ENCODE data around the gene RIC1.
"Not testable (repeated sequence)": the region's sequence is repeated elsewhere in the genome, so short reads cannot be mapped to it uniquely, and the experiment has no call there.

Gene RIC1, protein sequence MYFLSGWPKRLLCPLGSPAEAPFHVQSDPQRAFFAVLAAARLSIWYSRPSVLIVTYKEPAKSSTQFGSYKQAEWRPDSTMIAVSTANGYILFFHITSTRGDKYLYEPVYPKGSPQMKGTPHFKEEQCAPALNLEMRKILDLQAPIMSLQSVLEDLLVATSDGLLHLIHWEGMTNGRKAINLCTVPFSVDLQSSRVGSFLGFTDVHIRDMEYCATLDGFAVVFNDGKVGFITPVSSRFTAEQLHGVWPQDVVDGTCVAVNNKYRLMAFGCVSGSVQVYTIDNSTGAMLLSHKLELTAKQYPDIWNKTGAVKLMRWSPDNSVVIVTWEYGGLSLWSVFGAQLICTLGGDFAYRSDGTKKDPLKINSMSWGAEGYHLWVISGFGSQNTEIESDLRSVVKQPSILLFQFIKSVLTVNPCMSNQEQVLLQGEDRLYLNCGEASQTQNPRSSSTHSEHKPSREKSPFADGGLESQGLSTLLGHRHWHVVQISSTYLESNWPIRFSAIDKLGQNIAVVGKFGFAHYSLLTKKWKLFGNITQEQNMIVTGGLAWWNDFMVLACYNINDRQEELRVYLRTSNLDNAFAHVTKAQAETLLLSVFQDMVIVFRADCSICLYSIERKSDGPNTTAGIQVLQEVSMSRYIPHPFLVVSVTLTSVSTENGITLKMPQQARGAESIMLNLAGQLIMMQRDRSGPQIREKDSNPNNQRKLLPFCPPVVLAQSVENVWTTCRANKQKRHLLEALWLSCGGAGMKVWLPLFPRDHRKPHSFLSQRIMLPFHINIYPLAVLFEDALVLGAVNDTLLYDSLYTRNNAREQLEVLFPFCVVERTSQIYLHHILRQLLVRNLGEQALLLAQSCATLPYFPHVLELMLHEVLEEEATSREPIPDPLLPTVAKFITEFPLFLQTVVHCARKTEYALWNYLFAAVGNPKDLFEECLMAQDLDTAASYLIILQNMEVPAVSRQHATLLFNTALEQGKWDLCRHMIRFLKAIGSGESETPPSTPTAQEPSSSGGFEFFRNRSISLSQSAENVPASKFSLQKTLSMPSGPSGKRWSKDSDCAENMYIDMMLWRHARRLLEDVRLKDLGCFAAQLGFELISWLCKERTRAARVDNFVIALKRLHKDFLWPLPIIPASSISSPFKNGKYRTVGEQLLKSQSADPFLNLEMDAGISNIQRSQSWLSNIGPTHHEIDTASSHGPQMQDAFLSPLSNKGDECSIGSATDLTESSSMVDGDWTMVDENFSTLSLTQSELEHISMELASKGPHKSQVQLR (N-terminal part only)

GRCh38 chr9:5628530-5629311 lies at the start of gene RIC1:
RIC1 (plus strand) TSS chr9:5629107; CDS start chr9:5629310, 203 bp downstream.
- no peaks in the 10 kb centered on the region for H3K9me3 ChIP-seq (ENCODE audit: control insufficient read depth in 2 of 2, low read length in 2 of 2)
- H3K27me3 ChIP-seq (ENCODE audit: control insufficient read depth in 1 of 2, insufficient read depth in 2 of 2, low read length in 2 of 2): no peaks in the 10 kb centered on the region
- H3K36me3 ChIP-seq (ENCODE audit: control insufficient read depth in 2 of 2, insufficient read depth in 2 of 2, low read length in 2 of 2): no peaks in the 10 kb centered on the region
- peaks cover 10% of the 10 kb centered on the region for H3K4me1 ChIP-seq (ENCODE audit: control insufficient read depth, insufficient read depth, low read length)
- peak within 1 kb of the TSS; percentile 86 to 91 for H3K4me3 ChIP-seq (ENCODE audit: low read length in 2 of 2)
- peak within 1 kb of the TSS; percentile 86 for H3K27ac ChIP-seq (ENCODE audit: low read length)
- peak within 1 kb of the TSS; percentile 74 to 84 for H3K9ac ChIP-seq (ENCODE audit: low read length in 2 of 2)

- H3K27ac ChIP-seq (ENCODE audit: low read length): no peak overlapping the region
- H3K9ac ChIP-seq (ENCODE audit: low read length in 2 of 2): no peak overlapping the region
- H3K27me3 ChIP-seq (ENCODE audit: control insufficient read depth in 1 of 2, insufficient read depth in 2 of 2, low read length in 2 of 2): no peaks in the 10 kb centered on the region
- H3K36me3 ChIP-seq (ENCODE audit: control insufficient read depth in 2 of 2, insufficient read depth in 2 of 2, low read length in 2 of 2): no peaks in the 10 kb centered on the region
- no peaks in the 10 kb centered on the region for H3K4me1 ChIP-seq (ENCODE audit: control insufficient read depth, insufficient read depth, low read length)
- H3K4me3 ChIP-seq (ENCODE audit: low read length in 2 of 2): no peak overlapping the region
- no peaks in the 10 kb centered on the region for H3K9me3 ChIP-seq (ENCODE audit: control insufficient read depth in 2 of 2, low read length in 2 of 2)
Measured at GRCh38 chr9:5579881-5580280, 49.0 kb upstream of the RIC1 start.

GRCh38 chr9:5580650-5581049 lies 48.3 kb upstream of the RIC1 start:
- no peaks in the 10 kb centered on the region for H3K27me3 ChIP-seq (ENCODE audit: control insufficient read depth in 1 of 2, insufficient read depth in 2 of 2, low read length in 2 of 2)

GRCh38 chr9:5581706-5582105 lies 47.2 kb upstream of the RIC1 start:
- H3K9me3 ChIP-seq (ENCODE audit: control insufficient read depth in 2 of 2, low read length in 2 of 2); H3K4me3 ChIP-seq (ENCODE audit: low read length in 2 of 2); H3K9ac ChIP-seq (ENCODE audit: low read length in 2 of 2); H3K4me1 ChIP-seq (ENCODE audit: control insufficient read depth, insufficient read depth, low read length); H3K36me3 ChIP-seq (ENCODE audit: control insufficient read depth in 2 of 2, insufficient read depth in 2 of 2, low read length in 2 of 2); H3K27ac ChIP-seq (ENCODE audit: low read length); H3K27me3 ChIP-seq (ENCODE audit: control insufficient read depth in 1 of 2, insufficient read depth in 2 of 2, low read length in 2 of 2): not testable (repeated sequence)

More at GRCh38 chr9:5580650-5581049, 48.3 kb upstream of the RIC1 start:
- no peak overlapping the region for H3K9ac ChIP-seq (ENCODE audit: low read length in 2 of 2)
- H3K27ac ChIP-seq (ENCODE audit: low read length): no peak overlapping the region
- H3K4me1 ChIP-seq (ENCODE audit: control insufficient read depth, insufficient read depth, low read length): no peaks in the 10 kb centered on the region
- H3K36me3 ChIP-seq (ENCODE audit: control insufficient read depth in 2 of 2, insufficient read depth in 2 of 2, low read length in 2 of 2): no peaks in the 10 kb centered on the region
- H3K9me3 ChIP-seq (ENCODE audit: control insufficient read depth in 2 of 2, low read length in 2 of 2): no peaks in the 10 kb centered on the region
- H3K4me3 ChIP-seq (ENCODE audit: low read length in 2 of 2): no peak overlapping the region

DNA sequence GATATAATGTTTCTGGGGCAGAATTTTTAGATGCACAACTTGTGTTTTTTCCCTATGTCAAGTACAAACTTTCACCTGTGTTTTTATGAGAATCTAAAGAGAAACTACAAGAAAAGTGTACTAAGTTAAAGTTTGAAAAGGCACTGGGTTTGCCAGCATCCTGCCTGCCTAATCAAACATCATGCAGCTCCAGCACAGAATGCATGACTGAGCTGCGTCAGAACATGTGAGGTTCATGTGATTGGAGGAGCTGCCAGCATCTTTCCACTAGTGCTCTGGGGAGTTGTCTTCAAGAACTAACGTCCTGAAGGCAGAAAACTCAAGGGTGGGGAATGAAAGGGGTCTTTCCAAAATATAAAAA lies 46.1 kb upstream of the RIC1 start:
- H3K27ac ChIP-seq (ENCODE audit: low read length): no peak overlapping the region
- no peaks in the 10 kb centered on the region for H3K4me1 ChIP-seq (ENCODE audit: control insufficient read depth, insufficient read depth, low read length)
- H3K36me3 ChIP-seq (ENCODE audit: control insufficient read depth in 2 of 2, insufficient read depth in 2 of 2, low read length in 2 of 2): no peaks in the 10 kb centered on the region
- no peak overlapping the region for H3K9ac ChIP-seq (ENCODE audit: low read length in 2 of 2)
- H3K9me3 ChIP-seq (ENCODE audit: control insufficient read depth in 2 of 2, low read length in 2 of 2): no peaks in the 10 kb centered on the region
- no peak overlapping the region for H3K4me3 ChIP-seq (ENCODE audit: low read length in 2 of 2)
- H3K27me3 ChIP-seq (ENCODE audit: control insufficient read depth in 1 of 2, insufficient read depth in 2 of 2, low read length in 2 of 2): no peaks in the 10 kb centered on the region

DNA sequence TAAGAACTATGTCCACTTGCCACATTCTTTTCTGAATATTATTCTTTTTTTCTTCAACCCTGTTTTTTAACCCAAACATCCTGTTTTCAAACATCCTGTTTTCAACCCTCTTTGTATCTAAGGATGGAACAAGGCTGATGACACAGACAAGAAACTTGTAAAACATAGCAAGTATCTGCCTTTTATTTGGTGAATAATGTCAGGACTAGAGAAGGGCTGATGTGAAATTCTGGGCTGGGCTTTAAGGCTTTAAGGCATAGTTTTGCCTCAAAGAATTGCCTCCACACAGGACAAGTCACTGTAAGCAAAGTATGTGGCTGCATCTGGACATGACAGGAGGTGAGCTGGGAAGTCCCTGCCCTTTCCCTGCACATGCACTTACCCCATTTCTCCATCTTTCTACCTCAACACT lies 42.5 kb upstream of the RIC1 start:
- Histone ChIP-seq H3K27ac (ENCODE audit: low read length) (no peak overlapping the region), H3K9ac (ENCODE audit: low read length in 2 of 2) (no peak overlapping the region), H3K4me1 (ENCODE audit: control insufficient read depth, insufficient read depth, low read length) (no peaks in the 10 kb centered on the region), H3K9me3 (ENCODE audit: control insufficient read depth in 2 of 2, low read length in 2 of 2) (no peaks in the 10 kb centered on the region), H3K27me3 (ENCODE audit: control insufficient read depth in 1 of 2, insufficient read depth in 2 of 2, low read length in 2 of 2) (no peaks in the 10 kb centered on the region), H3K36me3 (ENCODE audit: control insufficient read depth in 2 of 2, insufficient read depth in 2 of 2, low read length in 2 of 2) (no peaks in the 10 kb centered on the region), H3K4me3 (ENCODE audit: low read length in 2 of 2) (no peak overlapping the region)

GRCh38 chr9:5587024-5587423 lies 41.9 kb upstream of the RIC1 start:
- Histone ChIP-seq H3K9ac (ENCODE audit: low read length in 2 of 2) (no peak overlapping the region), H3K27me3 (ENCODE audit: control insufficient read depth in 1 of 2, insufficient read depth in 2 of 2, low read length in 2 of 2) (no peaks in the 10 kb centered on the region), H3K27ac (ENCODE audit: low read length) (no peak overlapping the region), H3K9me3 (ENCODE audit: control insufficient read depth in 2 of 2, low read length in 2 of 2) (no peaks in the 10 kb centered on the region), H3K4me1 (ENCODE audit: control insufficient read depth, insufficient read depth, low read length) (no peaks in the 10 kb centered on the region), H3K4me3 (ENCODE audit: low read length in 2 of 2) (no peak overlapping the region), H3K36me3 (ENCODE audit: control insufficient read depth in 2 of 2, insufficient read depth in 2 of 2, low read length in 2 of 2) (no peaks in the 10 kb centered on the region)

GRCh38 chr9:5592231-5592630 lies 36.7 kb upstream of the RIC1 start:
- no peak overlapping the region for H3K27ac ChIP-seq (ENCODE audit: low read length)
- no peaks in the 10 kb centered on the region for H3K9me3 ChIP-seq (ENCODE audit: control insufficient read depth in 2 of 2, low read length in 2 of 2)

GRCh38 chr9:5592904-5593303 lies 36.0 kb upstream of the RIC1 start:
- Histone ChIP-seq H3K9me3 (ENCODE audit: control insufficient read depth in 2 of 2, low read length in 2 of 2) (no peaks in the 10 kb centered on the region), H3K4me3 (ENCODE audit: low read length in 2 of 2) (no peak overlapping the region), H3K27ac (ENCODE audit: low read length) (no peak overlapping the region), H3K27me3 (ENCODE audit: control insufficient read depth in 1 of 2, insufficient read depth in 2 of 2, low read length in 2 of 2) (no peaks in the 10 kb centered on the region), H3K4me1 (ENCODE audit: control insufficient read depth, insufficient read depth, low read length) (no peaks in the 10 kb centered on the region), H3K9ac (ENCODE audit: low read length in 2 of 2) (no peak overlapping the region), H3K36me3 (ENCODE audit: control insufficient read depth in 2 of 2, insufficient read depth in 2 of 2, low read length in 2 of 2) (no peaks in the 10 kb centered on the region)

More at GRCh38 chr9:5592231-5592630, 36.7 kb upstream of the RIC1 start:
- Histone ChIP-seq H3K36me3 (ENCODE audit: control insufficient read depth in 2 of 2, insufficient read depth in 2 of 2, low read length in 2 of 2) (no peaks in the 10 kb centered on the region), H3K27me3 (ENCODE audit: control insufficient read depth in 1 of 2, insufficient read depth in 2 of 2, low read length in 2 of 2) (no peaks in the 10 kb centered on the region), H3K4me1 (ENCODE audit: control insufficient read depth, insufficient read depth, low read length) (no peaks in the 10 kb centered on the region), H3K4me3 (ENCODE audit: low read length in 2 of 2) (no peak overlapping the region), H3K9ac (ENCODE audit: low read length in 2 of 2) (no peak overlapping the region)

DNA sequence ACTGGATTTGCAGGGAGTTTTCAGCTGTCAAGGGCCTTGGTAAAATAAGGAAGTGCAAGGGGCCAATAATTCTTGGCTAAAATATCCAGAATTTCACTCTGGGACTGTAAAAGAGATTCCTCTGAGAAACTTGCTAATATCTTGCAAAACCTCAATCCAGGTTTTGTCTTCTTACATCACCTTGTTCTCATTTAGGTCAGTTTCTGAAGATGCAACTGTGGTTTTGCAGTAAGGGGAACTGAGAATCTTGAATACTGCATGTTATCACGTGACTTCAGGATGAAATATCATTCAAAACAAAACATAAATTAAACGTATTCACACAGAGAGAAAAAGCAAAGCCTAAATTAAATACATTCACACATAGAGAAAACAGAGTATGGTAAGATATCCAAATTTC lies 35.0 kb upstream of the RIC1 start:
- H3K4me1 ChIP-seq (ENCODE audit: control insufficient read depth, insufficient read depth, low read length): no peaks in the 10 kb centered on the region
- no peaks in the 10 kb centered on the region for H3K9me3 ChIP-seq (ENCODE audit: control insufficient read depth in 2 of 2, low read length in 2 of 2)

More for the DNA sequence above, 35.0 kb upstream of the RIC1 start:
- no peak overlapping the region for H3K9ac ChIP-seq (ENCODE audit: low read length in 2 of 2)
- no peak overlapping the region for H3K4me3 ChIP-seq (ENCODE audit: low read length in 2 of 2)
- H3K27me3 ChIP-seq (ENCODE audit: control insufficient read depth in 1 of 2, insufficient read depth in 2 of 2, low read length in 2 of 2): no peaks in the 10 kb centered on the region
- no peaks in the 10 kb centered on the region for H3K36me3 ChIP-seq (ENCODE audit: control insufficient read depth in 2 of 2, insufficient read depth in 2 of 2, low read length in 2 of 2)
- no peak overlapping the region for H3K27ac ChIP-seq (ENCODE audit: low read length)

All from stomach smooth muscle (tissue), 2 donors.